ENCODE data around the gene MRPL11.
"Not testable (repeated sequence)": the region's sequence is repeated elsewhere in the genome, so short reads cannot be mapped to it uniquely, and the experiment has no call there.

- TF ChIP-seq SRF (IDR thresholded peaks at IDR 0.05; ENCODE audit: low read depth in 2 of 2, low read length in 2 of 2); REST (IDR thresholded peaks at IDR 0.05; ENCODE audit: low read depth, low read length); NFIC (IDR thresholded peaks at IDR 0.05; ENCODE audit: low read depth, low read length); CTCF (IDR thresholded peaks at IDR 0.05 in 2 of 3, conservative IDR thresholded peaks at IDR 0.05 in 1 of 3; ENCODE audit: control insufficient read depth in 2 of 3, extremely low read depth in 1 of 3, insufficient read depth in 1 of 3, low read depth in 3 of 3, low read length in 3 of 3); SMC3 (IDR thresholded peaks at IDR 0.05; ENCODE audit: borderline replicate concordance, low read length); YY1 (IDR thresholded peaks at IDR 0.05; ENCODE audit: low read depth, low read length); CEBPB (IDR thresholded peaks at IDR 0.05; ENCODE audit: borderline replicate concordance in 1 of 2, low read depth in 2 of 2, low read length in 2 of 2); SP1 (IDR thresholded peaks at IDR 0.05; ENCODE audit: low read depth, low read length); KDM1A (IDR thresholded peaks at IDR 0.05; ENCODE audit: borderline replicate concordance); POLR2A (IDR thresholded peaks at IDR 0.05; ENCODE audit: low read depth, low read length); GATAD2B (conservative IDR thresholded peaks at IDR 0.05; ENCODE audit: low read depth): not testable (repeated sequence)
These were observed 1.7 kb upstream of the MRPL11 start for GRCh38 chr11:66440101-66440939.

Measured in GM12878 (cell line).